ENCODE data around the gene CNPY1. TPM values are rescaled to one million over a fixed set of nuclear protein-coding genes. Genes with fewer than 3 reads are reported as not detected.

Gene CNPY1
- total and polyA plus RNA-seq, 9 of the 15 experiments (the other 6 are each of a cell fraction or from before 2014, with no cell fraction given) = not detected

GRCh38 chr7:155517969-155518368 lies 28.4 kb downstream of the CNPY1 start:
- Histone ChIP-seq H3K9me1 (ENCODE audit: control insufficient read depth, insufficient read depth, low read length) (no peaks in the 10 kb centered on the region), H4K20me1 (replicated peaks; ENCODE audit: control insufficient read depth, insufficient read depth, low read length) (peaks cover 7% of the 10 kb centered on the region; the same call in 1 of the 2 replicates), H3K4me3 (no peak overlapping the region), H3K9me3 (replicated peaks; ENCODE audit: control insufficient read depth, insufficient read depth, low read depth, low read length) (no peaks in the 10 kb centered on the region), H3K4me2 (ENCODE audit: insufficient read depth, low read length) (no peak overlapping the region), H3K36me3 (ENCODE audit: control insufficient read depth, insufficient read depth, low read length) (no peaks in the 10 kb centered on the region), H3K4me1 (replicated peaks in 1 of 2; ENCODE audit: control insufficient read depth in 2 of 2, insufficient read depth in 2 of 2, low read length in 2 of 2) (no peaks in the 10 kb centered on the region), H3K27me3 (ENCODE audit: control insufficient read depth in 2 of 2, insufficient read depth in 2 of 2, low read length in 2 of 2) (peaks cover 61 to 83% of the 10 kb centered on the region in 2 experiments), H2AFZ (ENCODE audit: low read depth, low read length) (no peak overlapping the region), H3K79me2 (ENCODE audit: control insufficient read depth, insufficient read depth, low read length) (no peaks in the 10 kb centered on the region), H3K27ac (ENCODE audit: extremely low read depth, low read depth, low read length) (no peak overlapping the region), H3K9ac (ENCODE audit: insufficient read depth in 1 of 2, low read depth in 2 of 2, low read length in 2 of 2) (no peak overlapping the region)
- WGBS (ENCODE audit: insufficient coverage, low coverage, missing lambda C conversion rate) = 0% methylated on average over 5 of the region's 5 CpGs
- intact Hi-C loops (cut with micrococcal nuclease) (no loop called here), in situ Hi-C loops (cut with MboI) (no loop called here)
- BruUV-seq (replicated peaks) = no TSS peak
- FAIRE-seq = no peak
- TF ChIP-seq ATF1 (CRISPR knock-in tag; IDR thresholded peaks at IDR 0.05) = no peak
- TF ChIP-seq ATF1 (tag; IDR thresholded peaks at IDR 0.05) = no peak
- TF ChIP-seq RHOXF2B (CRISPR knock-in tag; conservative IDR thresholded peaks at IDR 0.05) = no peak
- TF ChIP-seq FOXM1 (IDR thresholded peaks at IDR 0.05; ENCODE audit: low read depth) = no peak
- no peak for TF ChIP-seq FOXM1 (CRISPR knock-in tag; IDR thresholded peaks at IDR 0.05; ENCODE audit: low read depth)
- TF ChIP-seq ASH1L (IDR thresholded peaks at IDR 0.05; ENCODE audit: borderline replicate concordance, low read depth, partially characterized antibody) = no peak
- no peak for TF ChIP-seq HCFC1 (IDR thresholded peaks at IDR 0.05; ENCODE audit: low read depth, low read length)
- TF ChIP-seq ZHX1 (conservative IDR thresholded peaks at IDR 0.05; ENCODE audit: low read length) = no peak
- TF ChIP-seq WHSC1 (IDR thresholded peaks at IDR 0.05; ENCODE audit: low read length) = no peak
- TF ChIP-seq L3MBTL2 (IDR thresholded peaks at IDR 0.05) = no peak
- no peak for TF ChIP-seq GTF2B (IDR thresholded peaks at IDR 0.05; ENCODE audit: extremely low read depth, insufficient read length)
- TF ChIP-seq POLR3A (IDR thresholded peaks at IDR 0.05; ENCODE audit: borderline replicate concordance, extremely low read depth, insufficient read depth, insufficient read length) = no peak
- no peak for TF ChIP-seq MYNN (IDR thresholded peaks at IDR 0.05)
- TF ChIP-seq MYNN (CRISPR knock-in tag; IDR thresholded peaks at IDR 0.05) = no peak
- no peak for DNase-seq (ENCODE audit: extremely low read depth in 1 of 4, low spot score in 3 of 4)
- no peak for ATAC-seq
- ChIA-PET POLR2A (interaction anchor here (1.0 kb wide), 1 partner anchor 10 kb away, joined by 3 read pairs; no protein-coding TSS in a partner anchor), CTCF (ENCODE audit: low intra/inter-chr PET ratio) (no interaction called here)

Data from K562 (cell line).